ENCODE data around the gene TTC23L.
A peak's percentile ranks its signal among the peaks of the same experiment; 100 is the strongest.

Gene TTC23L

GRCh38 chr5:34854459-34855174 lies 15.7 kb downstream of the TTC23L start:
- Histone ChIP-seq H3K27ac (ENCODE audit: low read length) (no peak overlapping the region), H3K4me1 (ENCODE audit: control insufficient read depth, low read depth, low read length) (no peaks in the 10 kb centered on the region), H3K27me3 (ENCODE audit: control insufficient read depth, insufficient read depth, low read length) (no peaks in the 10 kb centered on the region), H3K9ac (ENCODE audit: low read length) (no peak overlapping the region), H3K9me3 (ENCODE audit: control insufficient read depth, low read depth, low read length) (no peaks in the 10 kb centered on the region), H3K36me3 (ENCODE audit: control insufficient read depth, low read depth, low read length) (no peaks in the 10 kb centered on the region), H3K4me3 (ENCODE audit: low read length) (no peak overlapping the region)

GRCh38 chr5:34857161-34857560 lies 18.2 kb downstream of the TTC23L start:
- Histone ChIP-seq H3K9me3 (ENCODE audit: control insufficient read depth, low read depth, low read length) (no peaks in the 10 kb centered on the region), H3K27me3 (ENCODE audit: control insufficient read depth, insufficient read depth, low read length) (no peaks in the 10 kb centered on the region), H3K36me3 (ENCODE audit: control insufficient read depth, low read depth, low read length) (no peaks in the 10 kb centered on the region), H3K4me1 (ENCODE audit: control insufficient read depth, low read depth, low read length) (no peaks in the 10 kb centered on the region), H3K9ac (ENCODE audit: low read length) (no peak overlapping the region), H3K27ac (ENCODE audit: low read length) (no peak overlapping the region), H3K4me3 (ENCODE audit: low read length) (no peak overlapping the region)

GRCh38 chr5:34857894-34858293 lies 18.9 kb downstream of the TTC23L start:
- H3K4me3 ChIP-seq (ENCODE audit: low read length) = no peak overlapping the region
- no peaks in the 10 kb centered on the region for H3K9me3 ChIP-seq (ENCODE audit: control insufficient read depth, low read depth, low read length)
- H3K36me3 ChIP-seq (ENCODE audit: control insufficient read depth, low read depth, low read length) = no peaks in the 10 kb centered on the region
- H3K4me1 ChIP-seq (ENCODE audit: control insufficient read depth, low read depth, low read length) = no peaks in the 10 kb centered on the region
- no peaks in the 10 kb centered on the region for H3K27me3 ChIP-seq (ENCODE audit: control insufficient read depth, insufficient read depth, low read length)
- no peak overlapping the region for H3K9ac ChIP-seq (ENCODE audit: low read length)
- H3K27ac ChIP-seq (ENCODE audit: low read length) = no peak overlapping the region

- Histone ChIP-seq H3K27ac (ENCODE audit: low read length) (no peak overlapping the region), H3K4me3 (ENCODE audit: low read length) (no peak overlapping the region), H3K9ac (ENCODE audit: low read length) (no peak overlapping the region), H3K36me3 (ENCODE audit: control insufficient read depth, low read depth, low read length) (no peaks in the 10 kb centered on the region), H3K9me3 (ENCODE audit: control insufficient read depth, low read depth, low read length) (no peaks in the 10 kb centered on the region), H3K27me3 (ENCODE audit: control insufficient read depth, insufficient read depth, low read length) (no peaks in the 10 kb centered on the region), H3K4me1 (ENCODE audit: control insufficient read depth, low read depth, low read length) (peaks cover 6% of the 10 kb centered on the region)
Measured at GRCh38 chr5:34858790-34859189, 19.8 kb downstream of the TTC23L start.

GRCh38 chr5:34859253-34859652 lies 20.3 kb downstream of the TTC23L start:
- Histone ChIP-seq H3K4me3 (ENCODE audit: low read length) (no peak overlapping the region), H3K9me3 (ENCODE audit: control insufficient read depth, low read depth, low read length) (no peaks in the 10 kb centered on the region), H3K4me1 (ENCODE audit: control insufficient read depth, low read depth, low read length) (peaks cover 11% of the 10 kb centered on the region), H3K36me3 (ENCODE audit: control insufficient read depth, low read depth, low read length) (no peaks in the 10 kb centered on the region), H3K27me3 (ENCODE audit: control insufficient read depth, insufficient read depth, low read length) (no peaks in the 10 kb centered on the region), H3K27ac (ENCODE audit: low read length) (no peak overlapping the region), H3K9ac (ENCODE audit: low read length) (no peak overlapping the region)

GRCh38 chr5:34863946-34864345 lies 25.0 kb downstream of the TTC23L start:
- H3K4me3 ChIP-seq (ENCODE audit: low read length) = peak overlapping the region; percentile 25

GRCh38 chr5:34865091-34865490 lies 26.1 kb downstream of the TTC23L start:
- peaks cover 31% of the 10 kb centered on the region for H3K4me1 ChIP-seq (ENCODE audit: control insufficient read depth, low read depth, low read length)
- H3K36me3 ChIP-seq (ENCODE audit: control insufficient read depth, low read depth, low read length) = no peaks in the 10 kb centered on the region
- H3K4me3 ChIP-seq (ENCODE audit: low read length) = no peak overlapping the region
- peak overlapping the region; percentile 39 for H3K27ac ChIP-seq (ENCODE audit: low read length)
- H3K9ac ChIP-seq (ENCODE audit: low read length) = no peak overlapping the region
- no peaks in the 10 kb centered on the region for H3K9me3 ChIP-seq (ENCODE audit: control insufficient read depth, low read depth, low read length)
- H3K27me3 ChIP-seq (ENCODE audit: control insufficient read depth, insufficient read depth, low read length) = no peaks in the 10 kb centered on the region

More at GRCh38 chr5:34863946-34864345, 25.0 kb downstream of the TTC23L start:
- Histone ChIP-seq H3K9ac (ENCODE audit: low read length) (peak overlapping the region; percentile 14), H3K4me1 (ENCODE audit: control insufficient read depth, low read depth, low read length) (peaks cover 31% of the 10 kb centered on the region), H3K27ac (ENCODE audit: low read length) (peak overlapping the region; percentile 43), H3K27me3 (ENCODE audit: control insufficient read depth, insufficient read depth, low read length) (no peaks in the 10 kb centered on the region), H3K36me3 (ENCODE audit: control insufficient read depth, low read depth, low read length) (no peaks in the 10 kb centered on the region), H3K9me3 (ENCODE audit: control insufficient read depth, low read depth, low read length) (no peaks in the 10 kb centered on the region)

- peak overlapping the region; percentile 12 for H3K27ac ChIP-seq (ENCODE audit: low read length)
- H3K9ac ChIP-seq (ENCODE audit: low read length) = no peak overlapping the region
- no peaks in the 10 kb centered on the region for H3K27me3 ChIP-seq (ENCODE audit: control insufficient read depth, insufficient read depth, low read length)
- no peak overlapping the region for H3K4me3 ChIP-seq (ENCODE audit: low read length)
- H3K4me1 ChIP-seq (ENCODE audit: control insufficient read depth, low read depth, low read length) = peaks cover 31% of the 10 kb centered on the region
- no peaks in the 10 kb centered on the region for H3K9me3 ChIP-seq (ENCODE audit: control insufficient read depth, low read depth, low read length)
- H3K36me3 ChIP-seq (ENCODE audit: control insufficient read depth, low read depth, low read length) = no peaks in the 10 kb centered on the region
Measured at GRCh38 chr5:34866989-34867471, 28.1 kb downstream of the TTC23L start.

GRCh38 chr5:34867660-34868059 lies 28.7 kb downstream of the TTC23L start:
- H3K27me3 ChIP-seq (ENCODE audit: control insufficient read depth, insufficient read depth, low read length) = no peaks in the 10 kb centered on the region
- H3K9me3 ChIP-seq (ENCODE audit: control insufficient read depth, low read depth, low read length) = no peaks in the 10 kb centered on the region
- no peak overlapping the region for H3K27ac ChIP-seq (ENCODE audit: low read length)
- no peak overlapping the region for H3K4me3 ChIP-seq (ENCODE audit: low read length)
- H3K4me1 ChIP-seq (ENCODE audit: control insufficient read depth, low read depth, low read length) = peaks cover 31% of the 10 kb centered on the region
- H3K9ac ChIP-seq (ENCODE audit: low read length) = no peak overlapping the region
- H3K36me3 ChIP-seq (ENCODE audit: control insufficient read depth, low read depth, low read length) = no peaks in the 10 kb centered on the region

GRCh38 chr5:34868791-34869190 lies 29.8 kb downstream of the TTC23L start:
- Histone ChIP-seq H3K36me3 (ENCODE audit: control insufficient read depth, low read depth, low read length) (no peaks in the 10 kb centered on the region), H3K9me3 (ENCODE audit: control insufficient read depth, low read depth, low read length) (no peaks in the 10 kb centered on the region), H3K27me3 (ENCODE audit: control insufficient read depth, insufficient read depth, low read length) (no peaks in the 10 kb centered on the region), H3K27ac (ENCODE audit: low read length) (no peak overlapping the region), H3K4me3 (ENCODE audit: low read length) (no peak overlapping the region), H3K9ac (ENCODE audit: low read length) (no peak overlapping the region), H3K4me1 (ENCODE audit: control insufficient read depth, low read depth, low read length) (peaks cover 25% of the 10 kb centered on the region)

GRCh38 chr5:34869256-34869655 lies 30.3 kb downstream of the TTC23L start:
- H3K36me3 ChIP-seq (ENCODE audit: control insufficient read depth, low read depth, low read length) = no peaks in the 10 kb centered on the region
- no peak overlapping the region for H3K4me3 ChIP-seq (ENCODE audit: low read length)
- no peaks in the 10 kb centered on the region for H3K9me3 ChIP-seq (ENCODE audit: control insufficient read depth, low read depth, low read length)
- H3K4me1 ChIP-seq (ENCODE audit: control insufficient read depth, low read depth, low read length) = peaks cover 20% of the 10 kb centered on the region
- no peaks in the 10 kb centered on the region for H3K27me3 ChIP-seq (ENCODE audit: control insufficient read depth, insufficient read depth, low read length)
- H3K27ac ChIP-seq (ENCODE audit: low read length) = no peak overlapping the region
- H3K9ac ChIP-seq (ENCODE audit: low read length) = no peak overlapping the region

GRCh38 chr5:34870382-34870781 lies 31.4 kb downstream of the TTC23L start:
- Histone ChIP-seq H3K27me3 (ENCODE audit: control insufficient read depth, insufficient read depth, low read length) (no peaks in the 10 kb centered on the region), H3K4me3 (ENCODE audit: low read length) (no peak overlapping the region), H3K36me3 (ENCODE audit: control insufficient read depth, low read depth, low read length) (no peaks in the 10 kb centered on the region), H3K4me1 (ENCODE audit: control insufficient read depth, low read depth, low read length) (peaks cover 10% of the 10 kb centered on the region), H3K9me3 (ENCODE audit: control insufficient read depth, low read depth, low read length) (no peaks in the 10 kb centered on the region), H3K27ac (ENCODE audit: low read length) (no peak overlapping the region), H3K9ac (ENCODE audit: low read length) (no peak overlapping the region)

All from iPS-18a (cell line).